ENCODE results near the gene CAPN8. TPM values are rescaled to one million over a fixed set of nuclear protein-coding genes. Genes with fewer than 3 reads are reported as not detected.

The CAPN8 gene
- total RNA-seq (2021) (0.14 to 0.28 TPM in 2 of 3 replicates, not detected in the other), Bru-seq, nascent RNA (not detected)
- long read RNA-seq, experiment 1, result 0 reads
- long read RNA-seq, experiment 2, result 0 reads
- long read RNA-seq, experiment 3, result 0 reads

DNA sequence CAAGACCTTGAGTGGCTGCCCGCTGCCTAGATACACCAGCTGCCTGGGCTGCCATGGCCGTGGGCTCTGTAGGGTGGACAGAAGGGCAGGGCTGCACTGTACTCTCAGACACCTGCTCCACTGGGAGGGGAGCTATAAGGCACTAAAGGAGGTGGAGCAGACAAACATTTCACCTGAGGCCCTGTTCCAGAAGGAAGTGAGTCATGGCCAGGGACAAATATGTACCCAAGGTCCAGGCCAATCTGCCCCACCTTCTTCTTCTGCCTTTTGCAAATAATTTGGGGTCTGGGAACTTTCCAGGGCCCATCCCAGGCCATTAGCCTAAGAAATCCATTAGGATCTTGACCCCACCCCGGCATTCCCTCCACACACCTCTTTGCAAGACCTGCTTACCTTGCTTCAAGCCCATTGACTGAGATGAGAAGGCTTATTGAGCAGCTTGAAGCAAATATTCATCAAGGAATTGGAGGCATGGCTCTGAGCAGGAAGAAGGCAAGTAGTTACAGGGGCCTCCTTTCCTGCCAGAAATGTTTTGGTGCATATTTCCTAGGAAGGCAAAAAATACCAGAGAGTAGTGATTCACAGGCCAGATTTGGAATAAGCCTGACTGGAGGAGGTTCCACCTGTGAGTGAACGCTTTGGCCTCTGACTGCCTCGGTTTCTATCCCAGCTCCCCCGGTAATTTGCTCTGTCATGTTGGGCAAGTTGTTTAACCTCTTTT, at the start of gene CAPN8:
Gene CAPN8, minus strand, starts transcription at position 110 of the 721 bp plus-strand sequence. Its CDS starts 55 bp downstream, at position 55.
- ChIA-PET CTCF (interaction anchor here (1.2 kb wide), 1 partner anchor 109 kb away, joined by 3 read pairs; no protein-coding TSS in a partner anchor), POLR2A (no interaction called here)
- no peak within 1 kb of the TSS for H3K27ac Mint-ChIP-seq
- peaks cover 15% of the 10 kb centered on the region for H3K4me1 Mint-ChIP-seq
- no peak within 1 kb of the TSS for H3K4me3 Mint-ChIP-seq
- TF ChIP-seq, protein P1, sequence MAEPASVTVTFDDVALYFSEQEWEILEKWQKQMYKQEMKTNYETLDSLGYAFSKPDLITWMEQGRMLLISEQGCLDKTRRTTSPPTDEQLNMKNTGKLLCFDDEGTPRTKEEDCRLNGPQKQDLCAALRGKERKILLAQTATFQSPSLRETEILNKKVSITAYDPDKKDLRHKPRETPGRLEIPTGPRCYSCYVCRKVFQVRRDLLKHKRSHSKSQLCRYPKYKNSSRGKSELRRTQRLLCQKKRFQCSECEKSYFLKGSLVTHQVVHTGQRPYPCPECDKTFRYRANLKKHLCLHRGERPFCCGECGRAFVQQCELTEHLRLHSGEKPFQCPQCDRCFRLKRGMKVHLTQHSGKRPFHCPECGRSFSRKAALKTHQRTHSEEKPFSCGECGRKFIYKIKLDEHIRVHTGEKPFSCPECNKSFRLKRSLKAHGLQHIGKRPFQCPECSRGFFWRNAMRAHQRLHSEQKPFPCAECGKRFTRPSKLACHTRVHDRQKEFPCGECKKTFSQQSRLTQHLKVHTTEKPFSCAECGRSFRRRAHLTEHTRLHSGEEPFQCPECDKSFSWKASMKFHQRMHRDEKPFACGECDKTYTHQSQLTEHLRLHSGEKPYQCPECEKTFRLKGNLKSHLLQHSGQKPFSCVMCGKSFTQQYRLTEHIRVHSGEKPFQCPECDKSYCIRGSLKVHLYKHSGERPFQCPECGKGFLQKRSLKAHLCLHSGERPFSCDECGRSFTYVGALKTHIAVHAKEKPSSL (CRISPR knock-in tag; conservative IDR thresholded peaks at IDR 0.05), result no peak
- no peak for TF ChIP-seq TEAD4 (CRISPR knock-in tag; IDR thresholded peaks at IDR 0.05)
- TF ChIP-seq, protein P2, sequence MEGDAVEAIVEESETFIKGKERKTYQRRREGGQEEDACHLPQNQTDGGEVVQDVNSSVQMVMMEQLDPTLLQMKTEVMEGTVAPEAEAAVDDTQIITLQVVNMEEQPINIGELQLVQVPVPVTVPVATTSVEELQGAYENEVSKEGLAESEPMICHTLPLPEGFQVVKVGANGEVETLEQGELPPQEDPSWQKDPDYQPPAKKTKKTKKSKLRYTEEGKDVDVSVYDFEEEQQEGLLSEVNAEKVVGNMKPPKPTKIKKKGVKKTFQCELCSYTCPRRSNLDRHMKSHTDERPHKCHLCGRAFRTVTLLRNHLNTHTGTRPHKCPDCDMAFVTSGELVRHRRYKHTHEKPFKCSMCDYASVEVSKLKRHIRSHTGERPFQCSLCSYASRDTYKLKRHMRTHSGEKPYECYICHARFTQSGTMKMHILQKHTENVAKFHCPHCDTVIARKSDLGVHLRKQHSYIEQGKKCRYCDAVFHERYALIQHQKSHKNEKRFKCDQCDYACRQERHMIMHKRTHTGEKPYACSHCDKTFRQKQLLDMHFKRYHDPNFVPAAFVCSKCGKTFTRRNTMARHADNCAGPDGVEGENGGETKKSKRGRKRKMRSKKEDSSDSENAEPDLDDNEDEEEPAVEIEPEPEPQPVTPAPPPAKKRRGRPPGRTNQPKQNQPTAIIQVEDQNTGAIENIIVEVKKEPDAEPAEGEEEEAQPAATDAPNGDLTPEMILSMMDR (IDR thresholded peaks at IDR 0.05), result no peak
- TF ChIP-seq, protein P3, sequence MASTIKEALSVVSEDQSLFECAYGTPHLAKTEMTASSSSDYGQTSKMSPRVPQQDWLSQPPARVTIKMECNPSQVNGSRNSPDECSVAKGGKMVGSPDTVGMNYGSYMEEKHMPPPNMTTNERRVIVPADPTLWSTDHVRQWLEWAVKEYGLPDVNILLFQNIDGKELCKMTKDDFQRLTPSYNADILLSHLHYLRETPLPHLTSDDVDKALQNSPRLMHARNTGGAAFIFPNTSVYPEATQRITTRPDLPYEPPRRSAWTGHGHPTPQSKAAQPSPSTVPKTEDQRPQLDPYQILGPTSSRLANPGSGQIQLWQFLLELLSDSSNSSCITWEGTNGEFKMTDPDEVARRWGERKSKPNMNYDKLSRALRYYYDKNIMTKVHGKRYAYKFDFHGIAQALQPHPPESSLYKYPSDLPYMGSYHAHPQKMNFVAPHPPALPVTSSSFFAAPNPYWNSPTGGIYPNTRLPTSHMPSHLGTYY (CRISPR knock-in tag; IDR thresholded peaks at IDR 0.05), result no peak
- TF ChIP-seq EMX1 (CRISPR knock-in tag; IDR thresholded peaks at IDR 0.05), result no peak
- no peak for TF ChIP-seq JUN (CRISPR knock-in tag; IDR thresholded peaks at IDR 0.05)
- no peak for TF ChIP-seq HMGA2 (CRISPR knock-in tag; IDR thresholded peaks at IDR 0.05)
- TF ChIP-seq, protein P4, sequence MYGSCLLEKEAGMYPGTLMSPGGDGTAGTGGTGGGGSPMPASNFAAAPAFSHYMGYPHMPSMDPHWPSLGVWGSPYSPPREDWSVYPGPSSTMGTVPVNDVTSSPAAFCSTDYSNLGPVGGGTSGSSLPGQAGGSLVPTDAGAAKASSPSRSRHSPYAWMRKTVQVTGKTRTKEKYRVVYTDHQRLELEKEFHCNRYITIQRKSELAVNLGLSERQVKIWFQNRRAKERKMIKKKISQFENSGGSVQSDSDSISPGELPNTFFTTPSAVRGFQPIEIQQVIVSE (CRISPR knock-in tag; IDR thresholded peaks at IDR 0.05; ENCODE audit: borderline replicate concordance), result no peak
- TF ChIP-seq, protein P5, sequence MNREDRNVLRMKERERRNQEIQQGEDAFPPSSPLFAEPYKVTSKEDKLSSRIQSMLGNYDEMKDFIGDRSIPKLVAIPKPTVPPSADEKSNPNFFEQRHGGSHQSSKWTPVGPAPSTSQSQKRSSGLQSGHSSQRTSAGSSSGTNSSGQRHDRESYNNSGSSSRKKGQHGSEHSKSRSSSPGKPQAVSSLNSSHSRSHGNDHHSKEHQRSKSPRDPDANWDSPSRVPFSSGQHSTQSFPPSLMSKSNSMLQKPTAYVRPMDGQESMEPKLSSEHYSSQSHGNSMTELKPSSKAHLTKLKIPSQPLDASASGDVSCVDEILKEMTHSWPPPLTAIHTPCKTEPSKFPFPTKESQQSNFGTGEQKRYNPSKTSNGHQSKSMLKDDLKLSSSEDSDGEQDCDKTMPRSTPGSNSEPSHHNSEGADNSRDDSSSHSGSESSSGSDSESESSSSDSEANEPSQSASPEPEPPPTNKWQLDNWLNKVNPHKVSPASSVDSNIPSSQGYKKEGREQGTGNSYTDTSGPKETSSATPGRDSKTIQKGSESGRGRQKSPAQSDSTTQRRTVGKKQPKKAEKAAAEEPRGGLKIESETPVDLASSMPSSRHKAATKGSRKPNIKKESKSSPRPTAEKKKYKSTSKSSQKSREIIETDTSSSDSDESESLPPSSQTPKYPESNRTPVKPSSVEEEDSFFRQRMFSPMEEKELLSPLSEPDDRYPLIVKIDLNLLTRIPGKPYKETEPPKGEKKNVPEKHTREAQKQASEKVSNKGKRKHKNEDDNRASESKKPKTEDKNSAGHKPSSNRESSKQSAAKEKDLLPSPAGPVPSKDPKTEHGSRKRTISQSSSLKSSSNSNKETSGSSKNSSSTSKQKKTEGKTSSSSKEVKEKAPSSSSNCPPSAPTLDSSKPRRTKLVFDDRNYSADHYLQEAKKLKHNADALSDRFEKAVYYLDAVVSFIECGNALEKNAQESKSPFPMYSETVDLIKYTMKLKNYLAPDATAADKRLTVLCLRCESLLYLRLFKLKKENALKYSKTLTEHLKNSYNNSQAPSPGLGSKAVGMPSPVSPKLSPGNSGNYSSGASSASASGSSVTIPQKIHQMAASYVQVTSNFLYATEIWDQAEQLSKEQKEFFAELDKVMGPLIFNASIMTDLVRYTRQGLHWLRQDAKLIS (CRISPR knock-in tag; IDR thresholded peaks at IDR 0.05; ENCODE audit: borderline replicate concordance), result no peak
- TF ChIP-seq, protein P6, sequence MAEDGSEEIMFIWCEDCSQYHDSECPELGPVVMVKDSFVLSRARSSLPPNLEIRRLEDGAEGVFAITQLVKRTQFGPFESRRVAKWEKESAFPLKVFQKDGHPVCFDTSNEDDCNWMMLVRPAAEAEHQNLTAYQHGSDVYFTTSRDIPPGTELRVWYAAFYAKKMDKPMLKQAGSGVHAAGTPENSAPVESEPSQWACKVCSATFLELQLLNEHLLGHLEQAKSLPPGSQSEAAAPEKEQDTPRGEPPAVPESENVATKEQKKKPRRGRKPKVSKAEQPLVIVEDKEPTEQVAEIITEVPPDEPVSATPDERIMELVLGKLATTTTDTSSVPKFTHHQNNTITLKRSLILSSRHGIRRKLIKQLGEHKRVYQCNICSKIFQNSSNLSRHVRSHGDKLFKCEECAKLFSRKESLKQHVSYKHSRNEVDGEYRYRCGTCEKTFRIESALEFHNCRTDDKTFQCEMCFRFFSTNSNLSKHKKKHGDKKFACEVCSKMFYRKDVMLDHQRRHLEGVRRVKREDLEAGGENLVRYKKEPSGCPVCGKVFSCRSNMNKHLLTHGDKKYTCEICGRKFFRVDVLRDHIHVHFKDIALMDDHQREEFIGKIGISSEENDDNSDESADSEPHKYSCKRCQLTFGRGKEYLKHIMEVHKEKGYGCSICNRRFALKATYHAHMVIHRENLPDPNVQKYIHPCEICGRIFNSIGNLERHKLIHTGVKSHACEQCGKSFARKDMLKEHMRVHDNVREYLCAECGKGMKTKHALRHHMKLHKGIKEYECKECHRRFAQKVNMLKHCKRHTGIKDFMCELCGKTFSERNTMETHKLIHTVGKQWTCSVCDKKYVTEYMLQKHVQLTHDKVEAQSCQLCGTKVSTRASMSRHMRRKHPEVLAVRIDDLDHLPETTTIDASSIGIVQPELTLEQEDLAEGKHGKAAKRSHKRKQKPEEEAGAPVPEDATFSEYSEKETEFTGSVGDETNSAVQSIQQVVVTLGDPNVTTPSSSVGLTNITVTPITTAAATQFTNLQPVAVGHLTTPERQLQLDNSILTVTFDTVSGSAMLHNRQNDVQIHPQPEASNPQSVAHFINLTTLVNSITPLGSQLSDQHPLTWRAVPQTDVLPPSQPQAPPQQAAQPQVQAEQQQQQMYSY (CRISPR knock-in tag; IDR thresholded peaks at IDR 0.05), result no peak
- TF ChIP-seq IRF2 (CRISPR knock-in tag; IDR thresholded peaks at IDR 0.05; ENCODE audit: borderline replicate concordance, low read depth), result no peak
- no peak for TF ChIP-seq RORB (CRISPR knock-in tag; IDR thresholded peaks at IDR 0.05)
- no peak for TF ChIP-seq NFYB (CRISPR knock-in tag; conservative IDR thresholded peaks at IDR 0.05; ENCODE audit: low read depth)
- TF ChIP-seq ETV6 (CRISPR knock-in tag; IDR thresholded peaks at IDR 0.05), result no peak
- TF ChIP-seq, protein P7, sequence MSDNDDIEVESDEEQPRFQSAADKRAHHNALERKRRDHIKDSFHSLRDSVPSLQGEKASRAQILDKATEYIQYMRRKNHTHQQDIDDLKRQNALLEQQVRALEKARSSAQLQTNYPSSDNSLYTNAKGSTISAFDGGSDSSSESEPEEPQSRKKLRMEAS (CRISPR knock-in tag; IDR thresholded peaks at IDR 0.05), result no peak
- ATAC-seq (no peak), DNase-seq (ENCODE audit: low spot score) (no peak)
- no peaks in the 10 kb centered on the region; the same call in none of the 2 replicates for H3K27me3 Mint-ChIP-seq (ENCODE audit: low read depth)
- no peaks in the 10 kb centered on the region for H3K9me3 Mint-ChIP-seq
- H3K36me3 Mint-ChIP-seq, result no peaks in the 10 kb centered on the region
